Measurements from ENCODE around the gene CYP1B1.
"Not testable (repeated sequence)": the region's sequence is repeated elsewhere in the genome, so short reads cannot be mapped to it uniquely, and the experiment has no call there.

Gene CYP1B1

DNA sequence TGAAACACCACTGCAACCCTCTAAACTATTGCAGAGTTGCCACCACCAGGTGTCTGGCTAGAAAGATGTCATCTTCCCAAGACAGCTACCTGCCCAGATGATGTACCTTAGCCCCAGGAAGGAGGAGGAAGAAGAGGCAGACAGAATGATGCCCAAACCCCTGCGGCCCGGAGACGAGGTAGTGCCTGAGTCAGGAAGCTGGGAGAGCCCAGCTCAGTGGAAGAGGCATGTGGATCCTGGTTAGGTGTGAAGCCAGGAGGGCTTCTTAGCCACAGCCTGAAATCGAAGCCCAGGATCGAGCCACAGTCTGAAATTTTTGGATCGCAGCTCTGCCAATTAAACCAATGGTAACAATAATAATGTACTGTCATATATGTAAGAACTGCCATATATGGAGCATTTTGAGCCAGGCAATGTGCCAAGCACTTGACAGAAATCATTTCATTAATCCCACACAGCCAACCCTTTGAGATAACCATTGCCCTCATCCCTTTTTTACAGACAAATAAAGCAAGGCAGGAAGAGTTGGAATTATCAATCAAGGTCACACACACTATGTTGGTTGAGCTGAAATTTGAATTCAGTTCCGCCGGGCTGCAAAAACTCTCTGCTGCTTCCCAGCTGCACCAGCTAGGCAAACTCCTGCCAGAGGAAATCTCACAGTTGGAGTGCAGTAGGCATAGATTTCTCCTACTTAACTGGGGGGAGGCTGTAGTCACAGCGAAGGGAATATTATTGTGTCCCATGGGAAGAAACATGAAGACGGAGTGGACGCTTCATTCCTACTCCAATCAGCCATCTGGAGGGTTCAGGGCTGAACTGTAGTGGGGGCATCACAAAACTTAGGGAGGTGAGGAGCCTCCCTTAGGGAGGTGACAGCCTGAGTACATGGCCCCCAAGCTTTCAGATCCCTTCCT is 19.4 kb upstream of the CYP1B1 start:
- no peak overlapping the region for H3K4me3 ChIP-seq (ENCODE audit: control insufficient read depth, low read depth, low read length)
- no peak for DNase-seq (ENCODE audit: low read depth)
- TF ChIP-seq, protein P1, sequence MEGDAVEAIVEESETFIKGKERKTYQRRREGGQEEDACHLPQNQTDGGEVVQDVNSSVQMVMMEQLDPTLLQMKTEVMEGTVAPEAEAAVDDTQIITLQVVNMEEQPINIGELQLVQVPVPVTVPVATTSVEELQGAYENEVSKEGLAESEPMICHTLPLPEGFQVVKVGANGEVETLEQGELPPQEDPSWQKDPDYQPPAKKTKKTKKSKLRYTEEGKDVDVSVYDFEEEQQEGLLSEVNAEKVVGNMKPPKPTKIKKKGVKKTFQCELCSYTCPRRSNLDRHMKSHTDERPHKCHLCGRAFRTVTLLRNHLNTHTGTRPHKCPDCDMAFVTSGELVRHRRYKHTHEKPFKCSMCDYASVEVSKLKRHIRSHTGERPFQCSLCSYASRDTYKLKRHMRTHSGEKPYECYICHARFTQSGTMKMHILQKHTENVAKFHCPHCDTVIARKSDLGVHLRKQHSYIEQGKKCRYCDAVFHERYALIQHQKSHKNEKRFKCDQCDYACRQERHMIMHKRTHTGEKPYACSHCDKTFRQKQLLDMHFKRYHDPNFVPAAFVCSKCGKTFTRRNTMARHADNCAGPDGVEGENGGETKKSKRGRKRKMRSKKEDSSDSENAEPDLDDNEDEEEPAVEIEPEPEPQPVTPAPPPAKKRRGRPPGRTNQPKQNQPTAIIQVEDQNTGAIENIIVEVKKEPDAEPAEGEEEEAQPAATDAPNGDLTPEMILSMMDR (conservative IDR thresholded peaks at IDR 0.05; ENCODE audit: control insufficient read depth, insufficient read depth, low read depth, low read length) = no peak

DNA sequence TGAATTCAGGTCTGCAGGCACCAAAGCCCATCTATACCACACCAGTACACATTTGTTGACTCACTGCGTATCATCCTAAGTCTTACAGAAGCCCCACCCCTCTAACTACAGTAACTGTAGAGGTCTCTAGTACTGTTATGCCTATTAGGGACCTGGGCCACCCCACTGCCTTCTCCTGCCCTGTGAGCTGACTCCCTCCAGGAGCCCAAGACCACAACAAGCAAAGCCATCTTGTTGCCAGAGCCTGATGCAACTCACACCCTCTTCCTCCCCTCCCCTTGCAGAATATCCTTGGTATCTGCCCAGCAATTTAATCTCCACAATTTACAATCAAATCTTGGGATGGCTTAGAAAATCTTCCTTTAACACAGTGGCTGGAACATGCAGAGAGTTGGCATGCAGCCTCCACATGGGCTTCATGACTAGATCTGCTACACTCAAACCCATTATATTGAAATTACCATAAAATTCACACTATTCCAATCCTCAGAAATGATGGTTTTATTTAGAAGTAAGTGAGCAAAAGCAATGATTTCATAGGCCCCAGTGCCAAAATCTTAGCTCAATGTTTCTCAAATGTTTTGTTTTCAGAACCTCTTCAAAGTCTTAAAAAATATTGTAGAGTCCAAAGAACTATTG is 17.7 kb upstream of the CYP1B1 start:
- no peak overlapping the region for H3K4me3 ChIP-seq (ENCODE audit: control insufficient read depth, low read depth, low read length)
- peak; percentile 64 for DNase-seq (ENCODE audit: low read depth)
- TF ChIP-seq, protein P1 (conservative IDR thresholded peaks at IDR 0.05; ENCODE audit: control insufficient read depth, insufficient read depth, low read depth, low read length) = no peak

DNA sequence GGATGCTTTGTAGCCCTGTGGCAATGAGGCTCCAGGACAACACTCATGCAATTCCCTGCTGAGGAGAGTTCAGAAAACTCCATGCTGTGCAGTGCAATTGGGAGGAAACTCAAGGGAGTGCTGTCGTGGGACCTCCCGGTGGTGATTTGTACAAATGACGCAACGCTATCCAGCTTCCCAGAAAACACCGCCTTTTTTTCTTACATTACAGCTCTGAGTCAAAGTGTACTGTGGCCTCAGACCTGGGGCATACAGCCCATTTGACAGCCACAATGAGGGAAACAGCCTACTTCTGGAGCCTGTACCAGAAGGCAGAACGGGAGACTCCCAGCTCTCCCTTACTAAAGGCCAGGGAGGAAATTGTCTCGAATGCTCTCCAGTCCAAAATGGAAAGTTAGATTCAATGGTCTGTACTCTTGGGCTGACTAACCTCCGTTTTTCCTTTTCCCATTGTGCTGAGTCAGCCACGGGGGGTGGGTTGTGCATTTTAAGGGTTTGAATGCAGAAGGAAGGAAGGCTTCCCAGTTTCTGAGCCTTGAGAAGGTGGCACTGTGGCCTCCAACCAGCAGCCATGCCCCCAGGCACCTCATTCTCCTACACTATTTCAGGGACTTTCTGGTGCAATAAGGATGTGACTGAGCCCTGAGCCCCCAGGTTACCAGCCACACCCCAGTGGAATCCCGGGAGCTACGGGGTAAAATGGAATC is 16.4 kb upstream of the CYP1B1 start:
- H3K4me3 ChIP-seq (ENCODE audit: control insufficient read depth, low read depth, low read length) = no peak overlapping the region
- DNase-seq (ENCODE audit: low read depth) = peak; percentile 96
- TF ChIP-seq, protein P1 (conservative IDR thresholded peaks at IDR 0.05; ENCODE audit: control insufficient read depth, insufficient read depth, low read depth, low read length) = no peak

DNA sequence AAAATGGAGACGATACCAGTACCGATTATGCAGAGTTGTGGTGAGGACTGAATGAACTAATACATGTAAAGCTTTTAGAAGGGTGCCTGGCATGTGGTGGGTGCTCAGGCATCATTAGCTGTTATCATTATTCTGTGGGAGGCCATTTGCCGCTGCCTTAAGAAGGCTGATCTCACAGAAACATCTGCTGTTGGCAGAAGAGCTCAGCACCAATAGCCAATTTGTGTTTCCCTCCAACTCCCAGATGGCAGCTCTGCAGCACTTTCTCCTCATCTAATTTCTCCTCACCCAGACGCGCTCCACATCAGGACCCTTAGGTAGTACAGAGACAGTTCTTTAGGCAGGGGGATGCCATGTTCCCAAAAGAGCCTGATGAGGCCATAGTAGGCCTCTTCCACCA is 15.8 kb upstream of the CYP1B1 start:
- no peak overlapping the region for H3K4me3 ChIP-seq (ENCODE audit: control insufficient read depth, low read depth, low read length)
- TF ChIP-seq, protein P1 (conservative IDR thresholded peaks at IDR 0.05; ENCODE audit: control insufficient read depth, insufficient read depth, low read depth, low read length) = no peak
- no peak for DNase-seq (ENCODE audit: low read depth)

DNA sequence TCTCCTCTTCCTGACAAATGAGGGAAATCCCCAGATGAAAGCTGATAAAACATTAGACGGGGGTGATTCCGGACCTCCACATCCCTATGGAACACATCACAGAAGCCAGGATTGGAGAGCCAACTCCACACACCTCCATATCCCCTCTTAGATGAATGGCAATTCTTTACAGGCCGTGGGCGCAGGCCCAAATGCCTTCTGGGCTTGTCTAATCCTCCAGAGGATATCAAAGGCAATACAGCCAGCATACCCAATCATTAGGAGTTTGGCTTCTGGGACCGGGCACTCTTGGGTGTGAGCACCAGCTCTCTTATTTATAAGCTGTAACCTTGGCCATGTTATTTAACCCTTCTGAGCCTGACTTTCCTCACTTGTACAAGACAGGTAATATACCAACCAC is 15.0 kb upstream of the CYP1B1 start:
- no peak overlapping the region for H3K4me3 ChIP-seq (ENCODE audit: control insufficient read depth, low read depth, low read length)
- DNase-seq (ENCODE audit: low read depth) = no peak
- TF ChIP-seq, protein P1 (conservative IDR thresholded peaks at IDR 0.05; ENCODE audit: control insufficient read depth, insufficient read depth, low read depth, low read length) = no peak

DNA sequence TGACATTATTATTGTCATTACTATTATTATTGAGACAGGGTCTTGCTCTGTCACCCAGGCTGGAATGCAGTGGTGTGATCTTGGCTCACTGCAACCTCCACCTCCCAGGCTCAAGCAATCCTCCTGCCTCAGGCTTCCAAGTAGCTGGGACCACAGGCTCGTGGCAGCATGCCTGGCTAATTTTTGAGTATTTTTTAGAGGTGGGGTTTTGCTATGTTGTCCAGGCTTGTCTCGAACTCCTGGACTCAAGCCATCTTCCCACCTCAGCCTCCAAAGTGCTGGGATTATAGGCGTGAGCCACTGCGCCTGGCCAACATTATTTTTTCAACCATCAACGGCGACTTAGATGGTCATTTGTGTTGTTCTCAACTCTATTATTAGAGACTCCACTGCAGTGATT is 14.3 kb upstream of the CYP1B1 start:
- DNase-seq (ENCODE audit: low read depth); H3K4me3 ChIP-seq (ENCODE audit: control insufficient read depth, low read depth, low read length): not testable (repeated sequence)

DNA sequence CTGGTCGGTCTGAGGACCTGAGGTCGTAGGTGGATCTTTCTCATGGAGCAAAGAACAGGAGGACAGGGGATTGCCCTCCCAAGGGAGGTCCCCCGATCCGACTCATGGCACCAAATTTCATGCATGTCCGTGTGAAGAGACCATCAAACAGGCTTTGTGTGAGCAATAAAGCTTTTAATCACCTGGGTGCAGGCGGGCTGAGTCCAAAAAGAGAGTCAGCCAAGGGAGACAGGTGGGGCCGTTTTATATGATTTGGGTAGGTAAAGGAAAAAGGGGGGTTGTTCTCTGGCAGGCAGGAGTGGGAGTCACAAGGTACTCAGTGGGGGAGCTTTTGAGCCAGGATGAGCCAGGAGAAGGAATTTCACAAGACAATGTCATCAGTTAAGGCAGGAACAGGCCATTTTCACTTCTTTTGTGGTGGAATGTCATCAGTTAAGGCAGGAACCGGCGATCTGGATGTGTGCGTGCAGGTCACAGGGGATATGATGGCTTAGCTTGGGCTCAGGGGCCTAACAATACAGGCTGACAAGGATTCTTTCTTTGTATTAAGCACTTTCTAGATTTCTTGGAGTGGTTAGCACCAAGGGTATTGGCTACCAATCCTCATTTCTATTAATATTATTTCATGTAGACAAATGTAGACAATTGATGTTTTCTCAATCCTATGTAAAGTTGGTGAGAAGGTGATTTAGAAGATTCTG is 10.2 kb upstream of the CYP1B1 start:
- not testable (repeated sequence) for H3K4me3 ChIP-seq (ENCODE audit: control insufficient read depth, low read depth, low read length); DNase-seq (ENCODE audit: low read depth)

DNA sequence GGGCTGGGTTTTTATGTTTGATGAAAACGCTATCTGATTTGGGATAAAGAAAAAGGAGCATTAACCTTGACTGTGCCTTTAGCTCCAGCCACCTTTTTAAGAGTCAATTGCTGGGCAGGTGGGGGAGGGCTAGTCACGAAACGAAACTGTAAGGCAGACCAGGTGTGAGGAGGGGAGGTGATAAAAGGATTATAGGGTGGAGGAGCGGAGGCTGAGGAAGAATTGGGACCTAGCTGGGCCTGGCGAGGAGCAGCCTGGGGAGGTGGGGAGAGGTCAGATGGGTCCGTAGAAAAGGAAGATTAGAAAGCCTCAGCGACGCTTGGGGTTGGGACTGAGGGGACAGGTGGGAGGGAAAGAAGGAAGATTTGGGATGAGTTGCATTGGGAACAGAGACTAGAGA is 8.6 kb upstream of the CYP1B1 start:
- DNase-seq (ENCODE audit: low read depth); H3K4me3 ChIP-seq (ENCODE audit: control insufficient read depth, low read depth, low read length): not testable (repeated sequence)

DNA sequence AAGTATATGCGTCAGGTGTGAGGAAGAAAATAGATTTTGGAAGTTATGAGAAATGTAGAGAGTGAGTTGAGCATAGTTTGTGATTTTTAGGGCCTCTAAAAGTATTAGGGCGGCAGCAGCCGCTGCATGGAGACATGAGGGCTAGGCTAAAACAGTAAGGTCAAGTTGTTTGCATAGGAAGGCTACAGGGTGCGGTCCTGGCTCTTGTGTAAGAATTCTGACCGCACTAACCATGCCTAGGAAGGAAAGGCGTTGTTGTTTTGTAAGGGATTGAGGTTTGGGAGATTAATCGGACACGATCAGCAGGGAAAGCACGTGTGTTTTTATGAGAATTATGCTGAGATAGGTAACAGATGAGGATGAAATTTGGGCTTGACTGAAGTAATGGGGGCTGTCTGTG is 6.8 kb upstream of the CYP1B1 start:
- not testable (repeated sequence) for DNase-seq (ENCODE audit: low read depth); H3K4me3 ChIP-seq (ENCODE audit: control insufficient read depth, low read depth, low read length)

Data from fibroblast of mammary gland (primary cell).